Measurements from ENCODE around the gene PLEKHJ1. TPM values are rescaled to one million over a fixed set of nuclear protein-coding genes. Genes with fewer than 3 reads are reported as not detected.

Gene PLEKHJ1
- total RNA-seq, 1 experiment from 2014 or later, result 189 TPM

- H3K27me3 Mint-ChIP-seq (ENCODE audit: low read depth), result peaks cover 5% of the 10 kb centered on the region; the same call in 1 of the 2 replicates
- DNase-seq (ENCODE audit: low spot score) (no peak), ATAC-seq (no peak)
- H3K4me1 Mint-ChIP-seq, result peaks cover 42% of the 10 kb centered on the region
- no peaks in the 10 kb centered on the region for H3K9me3 Mint-ChIP-seq
- TF ChIP-seq MYBL2 (CRISPR knock-in tag; IDR thresholded peaks at IDR 0.05) (no peak), OVOL2 (CRISPR knock-in tag; IDR thresholded peaks at IDR 0.05; ENCODE audit: borderline replicate concordance) (no peak), ATF2 (CRISPR knock-in tag; IDR thresholded peaks at IDR 0.05; ENCODE audit: borderline replicate concordance, low read depth) (no peak), HMGXB4 (CRISPR knock-in tag; IDR thresholded peaks at IDR 0.05) (no peak), RORB (CRISPR knock-in tag; IDR thresholded peaks at IDR 0.05) (no peak), GTF2I (CRISPR knock-in tag; conservative IDR thresholded peaks at IDR 0.05) (no peak), MAX (CRISPR knock-in tag; IDR thresholded peaks at IDR 0.05) (no peak), ELF4 (CRISPR knock-in tag; IDR thresholded peaks at IDR 0.05; ENCODE audit: low read depth) (no peak), E2F4 (CRISPR knock-in tag; IDR thresholded peaks at IDR 0.05; ENCODE audit: borderline replicate concordance, low read depth) (no peak), TP53 (CRISPR knock-in tag; IDR thresholded peaks at IDR 0.05) (no peak), FOXK1 (CRISPR knock-in tag; IDR thresholded peaks at IDR 0.05) (no peak), PRRX2 (CRISPR knock-in tag; IDR thresholded peaks at IDR 0.05) (no peak), ZNF219 (CRISPR knock-in tag; IDR thresholded peaks at IDR 0.05; ENCODE audit: borderline replicate concordance) (no peak), HMGA2 (CRISPR knock-in tag; IDR thresholded peaks at IDR 0.05) (no peak), ZNF671 (CRISPR knock-in tag; IDR thresholded peaks at IDR 0.05) (no peak), ZNF425 (CRISPR knock-in tag; conservative IDR thresholded peaks at IDR 0.05) (no peak), CDX4 (CRISPR knock-in tag; IDR thresholded peaks at IDR 0.05; ENCODE audit: borderline replicate concordance) (no peak), ZNF423 (CRISPR knock-in tag; IDR thresholded peaks at IDR 0.05) (no peak)
- ChIA-PET CTCF (interaction anchor here (0.6 to 4.7 kb wide), 10 partner anchors 12 to 102 kb away, joined by 4 to 65 read pairs (median 8); partner anchors contain the start of gene AMH), POLR2A (interaction anchor here (0.6 to 1.5 kb wide), 7 partner anchors 14 to 730 kb away, joined by 3 to 4 read pairs (median 3); no protein-coding TSS in a partner anchor)
- H3K4me3 Mint-ChIP-seq, result peak overlapping the region; percentile 93
- peak overlapping the region; percentile 89 for H3K27ac Mint-ChIP-seq
- H3K36me3 Mint-ChIP-seq, result peaks cover 17% of the 10 kb centered on the region
Measured at GRCh38 chr19:2239173-2239572, 3.0 kb upstream of the PLEKHJ1 start.

GRCh38 chr19:2237869-2238153, 1.7 kb upstream of the PLEKHJ1 start:
- ChIA-PET CTCF (interaction anchor here (0.6 to 4.7 kb wide), 7 partner anchors 13 to 82 kb away, joined by 3 to 65 read pairs (median 12); partner anchors contain the start of gene AMH), POLR2A (no interaction called here)
- ATAC-seq (no peak), DNase-seq (ENCODE audit: low spot score) (no peak)
- Mint-ChIP-seq H3K4me1 (peaks cover 42% of the 10 kb centered on the region), H3K4me3 (peak overlapping the region; percentile 93), H3K27ac (peak overlapping the region; percentile 99), H3K36me3 (peaks cover 19% of the 10 kb centered on the region), H3K9me3 (no peaks in the 10 kb centered on the region), H3K27me3 (ENCODE audit: low read depth) (peaks cover 5% of the 10 kb centered on the region; the same call in 1 of the 2 replicates)
- no peak for TF ChIP-seq ETV6 (CRISPR knock-in tag; IDR thresholded peaks at IDR 0.05)

All from WTC11 (cell line).